Astrocyte of the cerebellum (primary cell): ENCODE data around the gene ACYP1.
A peak's percentile ranks its signal among the peaks of the same experiment; 100 is the strongest.

Experiments
- DNase-seq: peaks from one replicate; pipeline ENCODE4 v3.0.0-alpha.2; 2011; ENCODE audit warnings: low read depth
- H3K4me3 ChIP-seq: 2 replicates; pipeline ENCODE4 v1.5.1; 2011; ENCODE audit warnings: mild to moderate bottlenecking, low read depth, low read length, moderate library complexity
- in situ Hi-C: cut with HindIII; loops from 2 replicates; pipeline ENCODE4 v1.10.0; 2017; ENCODE audit warnings: low sequenced_read_pairs
- TF ChIP-seq, protein P1 (sequence below): IDR thresholded peaks from 2 replicates; pipeline ENCODE4 v1.5.1; 2012; ENCODE audit warnings: low read length, low read depth, moderate library complexity, mild to moderate bottlenecking; ENCODE audit errors: missing control alignments

Gene ACYP1

DNA sequence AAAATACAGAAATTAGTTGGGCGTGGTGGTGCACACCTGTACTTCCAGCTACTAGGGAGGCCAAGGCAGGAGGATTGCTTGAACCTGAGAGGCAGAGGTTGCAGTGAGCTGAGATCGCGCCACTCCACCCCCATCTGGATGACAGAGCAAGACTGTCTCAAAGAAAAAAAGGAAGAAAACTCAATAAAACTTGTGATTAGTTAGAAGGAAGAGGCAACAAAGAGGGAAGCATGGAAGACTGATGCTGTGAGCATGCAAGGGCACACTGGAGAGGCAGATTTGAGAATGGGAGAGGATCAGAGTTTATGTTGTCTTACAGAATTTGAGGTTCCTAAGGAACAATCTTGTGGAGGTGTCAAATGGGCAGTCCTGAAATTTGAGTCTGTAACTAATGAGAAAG lies 2.9 kb upstream of the ACYP1 start:
- TF ChIP-seq, protein P1, sequence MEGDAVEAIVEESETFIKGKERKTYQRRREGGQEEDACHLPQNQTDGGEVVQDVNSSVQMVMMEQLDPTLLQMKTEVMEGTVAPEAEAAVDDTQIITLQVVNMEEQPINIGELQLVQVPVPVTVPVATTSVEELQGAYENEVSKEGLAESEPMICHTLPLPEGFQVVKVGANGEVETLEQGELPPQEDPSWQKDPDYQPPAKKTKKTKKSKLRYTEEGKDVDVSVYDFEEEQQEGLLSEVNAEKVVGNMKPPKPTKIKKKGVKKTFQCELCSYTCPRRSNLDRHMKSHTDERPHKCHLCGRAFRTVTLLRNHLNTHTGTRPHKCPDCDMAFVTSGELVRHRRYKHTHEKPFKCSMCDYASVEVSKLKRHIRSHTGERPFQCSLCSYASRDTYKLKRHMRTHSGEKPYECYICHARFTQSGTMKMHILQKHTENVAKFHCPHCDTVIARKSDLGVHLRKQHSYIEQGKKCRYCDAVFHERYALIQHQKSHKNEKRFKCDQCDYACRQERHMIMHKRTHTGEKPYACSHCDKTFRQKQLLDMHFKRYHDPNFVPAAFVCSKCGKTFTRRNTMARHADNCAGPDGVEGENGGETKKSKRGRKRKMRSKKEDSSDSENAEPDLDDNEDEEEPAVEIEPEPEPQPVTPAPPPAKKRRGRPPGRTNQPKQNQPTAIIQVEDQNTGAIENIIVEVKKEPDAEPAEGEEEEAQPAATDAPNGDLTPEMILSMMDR = no peak
- no peak for DNase-seq
- in situ Hi-C loops = no loop called here
- H3K4me3 ChIP-seq = no peak overlapping the region

DNA sequence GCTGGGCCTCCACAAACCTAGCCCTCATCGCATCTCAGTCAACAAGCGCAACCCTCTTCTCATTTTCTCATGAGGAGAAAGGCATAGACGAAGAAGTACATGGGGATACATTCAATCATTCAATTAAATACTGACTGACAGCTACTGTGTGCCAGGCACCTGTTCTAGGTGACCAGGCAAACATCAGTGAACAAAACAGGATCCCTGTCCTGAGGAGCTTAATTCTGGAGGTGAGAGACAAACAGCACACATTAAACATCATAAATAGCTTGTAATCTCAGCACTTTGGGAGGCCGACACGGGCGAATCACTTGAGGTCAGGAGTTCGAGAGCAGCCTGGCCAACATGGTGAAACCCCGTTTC lies 362 bp upstream of the ACYP1 start:
- DNase-seq = no peak
- TF ChIP-seq, protein P1 = no peak
- H3K4me3 ChIP-seq = peak overlapping the region; percentile 90
- in situ Hi-C loops = no loop called here

- in situ Hi-C loops = no loop called here
- no peak for DNase-seq
- TF ChIP-seq, protein P1 = no peak
- peak overlapping the region; percentile 90 for H3K4me3 ChIP-seq
Measured at GRCh38 chr14:75063013-75063412, 811 bp downstream of the ACYP1 start.

DNA sequence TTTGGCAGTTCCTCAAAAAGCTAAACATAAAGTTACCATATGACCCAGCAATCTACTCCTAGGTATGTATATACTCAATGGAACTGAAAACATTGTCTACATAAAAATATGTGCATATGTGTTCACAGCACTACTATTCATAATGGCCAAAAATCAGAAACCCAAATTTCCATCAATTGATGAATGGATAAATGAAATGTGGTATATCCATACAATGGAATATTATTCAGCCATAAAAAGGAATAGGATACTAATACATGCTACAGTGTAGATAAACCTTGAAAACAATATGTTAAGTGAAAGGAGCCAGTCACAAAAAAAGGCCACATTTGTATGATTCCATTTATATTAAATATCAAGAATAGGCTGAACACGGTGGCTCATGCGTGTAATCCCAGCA lies 3.4 kb downstream of the ACYP1 start:
- TF ChIP-seq, protein P1 = no peak
- no peak overlapping the region for H3K4me3 ChIP-seq
- in situ Hi-C loops = no loop called here
- DNase-seq = no peak

DNA sequence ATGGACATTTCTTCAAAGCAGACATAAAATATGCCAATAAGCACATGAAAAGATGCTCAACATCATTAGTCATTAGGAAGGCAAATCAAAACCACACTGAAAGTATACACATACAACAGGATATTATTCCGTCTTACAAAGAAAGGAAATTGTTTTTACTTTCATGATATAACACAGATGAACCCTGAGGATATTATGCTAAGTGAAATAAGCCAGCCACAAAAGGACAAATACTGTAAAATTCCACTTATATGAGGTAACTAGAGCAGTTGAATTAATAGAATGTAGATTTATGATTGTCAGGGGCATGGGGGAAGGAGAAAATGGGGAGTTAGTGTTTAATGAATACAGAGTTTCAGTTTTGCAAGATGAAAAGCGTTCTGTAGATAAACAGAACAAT lies 4.2 kb downstream of the ACYP1 start:
- no peak overlapping the region for H3K4me3 ChIP-seq
- in situ Hi-C loops = no loop called here
- TF ChIP-seq, protein P1 = no peak
- no peak for DNase-seq

GRCh38 chr14:75054421-75054820 lies 9.4 kb downstream of the ACYP1 start:
- in situ Hi-C loops = no loop called here
- TF ChIP-seq, protein P1 = no peak

GRCh38 chr14:75053396-75054291 lies 10.2 kb downstream of the ACYP1 start:
- in situ Hi-C loops = no loop called here
- no peak overlapping the region for H3K4me3 ChIP-seq
- no peak for DNase-seq
- TF ChIP-seq, protein P1 = no peak

More at GRCh38 chr14:75054421-75054820, 9.4 kb downstream of the ACYP1 start:
- no peak overlapping the region for H3K4me3 ChIP-seq
- DNase-seq = no peak
